Activated CD4-positive, alpha-beta T cell treated with anti-CD3 and anti-CD28 coated beads, Interleukin-2, Interleukin-4, amounts not matched to agents 100 ng/mL and 50 ng/mL, durations not matched to agents 16 hours and 8 hours (primary cell): ENCODE results near the gene NEDD1.

ENCODE experiments used
- DNase-seq: peaks from one replicate; pipeline ENCODE4 v3.0.0-alpha.2; 2020; ENCODE audit warnings: low spot score

Gene NEDD1

DNA sequence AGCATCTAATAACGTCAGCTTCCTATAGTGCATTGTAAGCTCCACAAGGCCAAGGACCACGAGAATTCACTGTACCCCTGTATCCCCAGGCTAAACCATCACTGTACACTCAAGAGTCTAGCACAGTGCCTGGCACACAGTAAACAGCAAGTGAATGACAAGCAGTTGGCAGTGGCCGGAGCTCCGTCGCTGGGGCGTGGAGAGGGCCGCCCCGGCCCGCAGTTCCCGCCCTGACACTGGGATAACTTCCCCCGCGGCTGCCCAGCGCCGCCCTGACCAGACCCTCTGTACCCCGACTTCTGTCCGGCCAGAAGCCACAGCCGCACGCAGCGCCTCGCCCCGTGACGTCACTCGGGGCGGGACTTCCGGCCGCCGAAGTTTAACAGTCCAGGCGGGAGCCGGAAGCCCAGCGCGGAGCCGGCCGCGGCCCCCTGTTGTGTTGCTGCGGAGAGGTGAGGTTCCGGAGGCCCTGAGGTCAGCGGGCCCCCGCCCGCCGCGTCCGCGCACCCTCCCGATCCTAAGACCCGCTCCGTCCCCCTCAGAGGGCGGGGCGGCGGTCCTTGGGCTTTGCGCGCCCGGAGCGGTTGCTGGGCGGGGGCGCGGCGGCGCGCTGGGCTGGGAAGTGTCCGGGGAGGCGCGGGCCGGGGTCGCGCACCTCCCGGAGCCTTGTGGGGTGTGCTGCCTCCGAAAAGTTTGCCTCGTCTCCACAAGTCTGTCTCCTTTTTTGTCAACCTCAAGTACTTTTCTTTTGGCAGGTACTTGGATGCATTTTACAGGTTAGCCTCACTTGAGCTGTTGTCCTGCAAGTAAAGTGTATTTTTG, at the start of gene NEDD1:
TSS of gene NEDD1 (plus strand) at position 409 of the 822 bp plus-strand sequence. CDS start 2,503 bp downstream, outside the sequence.
- peak; percentile 87 for DNase-seq

- no peak for DNase-seq
These were observed 48.9 kb upstream of the NEDD1 start for GRCh38 chr12:96858162-96858561.

DNA sequence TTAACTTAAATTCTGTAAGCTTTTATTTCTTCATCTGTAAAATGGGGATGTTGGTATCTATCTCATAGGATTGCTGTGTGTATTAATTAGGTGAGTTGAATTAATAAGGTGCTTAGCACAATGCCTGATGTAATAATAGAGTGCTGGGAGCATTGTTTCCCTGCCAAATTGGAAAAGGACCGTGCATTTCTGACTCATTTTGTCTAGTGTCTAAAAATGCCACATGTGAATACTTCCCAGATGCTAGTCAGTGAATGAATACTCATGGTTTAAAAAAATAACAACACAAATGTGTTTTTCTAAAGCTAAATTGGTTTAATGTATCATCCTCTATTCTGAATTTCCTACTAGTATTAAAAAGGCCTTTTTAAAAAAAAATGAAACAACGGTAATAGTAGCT, 45.4 kb upstream of the NEDD1 start:
- DNase-seq, result no peak

DNA sequence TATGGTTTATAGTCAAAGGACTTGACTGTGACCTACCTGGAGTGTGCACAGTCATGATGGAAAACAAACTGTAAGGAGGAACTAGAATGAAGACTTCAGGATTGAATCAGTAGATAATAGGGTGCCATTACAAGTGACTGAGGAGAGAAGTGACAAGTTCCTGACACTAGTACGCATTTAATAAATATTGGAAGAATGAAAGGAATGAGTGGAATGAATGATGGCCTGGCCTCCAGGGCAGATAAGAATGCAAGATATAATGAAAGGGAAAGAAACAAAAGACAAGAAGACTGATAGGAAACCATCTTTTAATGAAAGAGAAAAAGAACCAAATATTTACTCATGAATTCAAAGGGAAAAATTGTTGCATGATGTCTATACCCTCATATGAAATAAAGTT, 44.7 kb upstream of the NEDD1 start:
- no peak for DNase-seq

DNA sequence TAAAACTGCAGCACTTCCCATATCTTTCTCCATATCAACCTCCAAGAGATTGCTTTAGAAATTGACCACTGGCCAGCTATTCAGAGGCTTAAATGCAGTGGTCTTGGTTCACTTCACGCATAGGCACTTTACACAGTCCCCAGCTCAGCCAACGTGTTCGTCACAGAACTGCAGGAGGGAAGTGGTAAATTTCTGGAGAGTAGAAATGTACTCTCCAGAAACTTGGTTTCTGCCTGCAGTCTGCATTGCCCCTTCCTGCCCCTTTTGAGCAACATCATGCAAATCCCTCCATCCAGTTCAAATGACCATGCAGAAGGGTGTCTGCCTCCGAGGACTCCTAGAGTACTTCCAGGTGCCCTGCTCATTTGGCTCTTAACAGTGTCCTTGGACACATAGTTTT, 42.7 kb upstream of the NEDD1 start:
- DNase-seq, result no peak

DNA sequence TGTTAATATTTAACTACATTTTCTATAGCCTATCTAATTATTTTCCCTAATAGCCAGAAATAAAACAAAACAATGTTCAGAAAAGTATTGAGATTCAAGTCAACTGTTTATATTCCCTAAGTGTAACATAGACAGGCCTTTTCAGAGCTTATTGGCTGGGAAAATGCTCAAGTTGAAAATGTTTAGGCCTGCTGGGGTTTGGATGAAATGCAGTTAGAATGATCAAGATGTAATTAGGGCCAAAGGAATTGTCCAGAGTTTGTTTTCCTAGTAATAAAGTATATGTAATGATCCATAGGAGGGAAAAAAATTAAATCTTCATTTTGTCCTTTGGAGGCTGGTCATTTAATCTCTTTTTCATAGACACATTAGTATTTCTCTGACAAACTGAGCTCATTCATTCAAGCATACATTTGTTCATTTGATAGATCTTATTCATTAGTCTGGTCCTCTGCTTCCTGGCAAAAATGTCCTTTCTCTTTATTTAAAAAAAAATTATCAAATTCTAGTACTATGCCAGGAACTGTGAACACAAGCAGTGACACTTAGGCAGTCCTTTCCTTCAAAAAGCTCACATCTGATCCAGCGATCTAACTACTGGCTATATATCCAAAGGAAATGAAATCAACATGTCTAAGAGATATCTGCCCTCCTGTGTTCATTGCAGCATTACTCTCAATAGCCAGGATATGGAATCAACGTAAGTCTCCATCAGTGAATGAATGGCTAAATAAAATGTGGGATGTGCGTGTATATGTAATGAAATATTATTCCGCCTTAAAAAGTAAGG, 40.1 kb upstream of the NEDD1 start:
- no peak for DNase-seq

DNA sequence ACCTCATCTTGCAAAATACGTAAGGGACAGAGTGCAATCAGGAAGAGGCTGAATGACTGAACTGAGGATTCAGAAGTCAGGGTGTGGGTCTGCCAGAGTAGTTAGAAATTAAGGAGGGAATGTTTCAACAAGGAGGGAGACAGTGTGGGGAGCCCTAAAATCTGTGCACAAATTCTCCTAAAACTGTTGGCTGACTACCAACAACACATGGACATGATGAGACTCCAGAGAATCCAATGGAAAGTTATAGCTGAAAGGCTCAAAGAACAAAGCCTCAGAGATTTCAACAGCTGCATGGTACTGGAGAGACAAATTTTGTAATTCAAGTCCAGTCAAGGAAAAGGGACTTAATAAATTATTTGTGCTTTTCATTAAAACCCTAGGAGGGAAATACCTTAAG, 36.1 kb upstream of the NEDD1 start:
- DNase-seq, result no peak

GRCh38 chr12:96872961-96873360, 34.1 kb upstream of the NEDD1 start:
- DNase-seq, result no peak

GRCh38 chr12:96874211-96874610, 32.8 kb upstream of the NEDD1 start:
- no peak for DNase-seq

GRCh38 chr12:96876966-96877365, 30.1 kb upstream of the NEDD1 start:
- no peak for DNase-seq

GRCh38 chr12:96878704-96879103, 28.4 kb upstream of the NEDD1 start:
- DNase-seq, result no peak

DNA sequence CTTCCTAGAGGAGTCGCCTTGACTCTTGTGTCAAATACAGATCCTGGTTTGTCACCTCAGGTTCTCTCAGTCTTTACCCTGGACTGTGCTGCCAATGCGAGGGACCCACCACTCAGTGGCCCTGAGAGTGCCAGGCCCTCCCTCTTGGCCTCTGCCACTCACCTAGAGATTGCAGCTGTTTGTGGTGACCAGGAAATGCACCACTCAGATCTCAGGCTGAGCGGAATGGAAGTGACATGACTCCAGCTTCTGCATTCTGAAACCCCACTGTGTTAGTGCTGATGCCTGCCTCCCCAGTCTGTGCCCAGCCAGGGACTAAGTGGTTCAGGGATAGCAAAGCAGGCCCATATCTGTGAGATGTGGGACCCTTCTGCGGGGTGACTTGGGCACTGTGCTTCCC, 27.8 kb upstream of the NEDD1 start:
- no peak for DNase-seq

DNA sequence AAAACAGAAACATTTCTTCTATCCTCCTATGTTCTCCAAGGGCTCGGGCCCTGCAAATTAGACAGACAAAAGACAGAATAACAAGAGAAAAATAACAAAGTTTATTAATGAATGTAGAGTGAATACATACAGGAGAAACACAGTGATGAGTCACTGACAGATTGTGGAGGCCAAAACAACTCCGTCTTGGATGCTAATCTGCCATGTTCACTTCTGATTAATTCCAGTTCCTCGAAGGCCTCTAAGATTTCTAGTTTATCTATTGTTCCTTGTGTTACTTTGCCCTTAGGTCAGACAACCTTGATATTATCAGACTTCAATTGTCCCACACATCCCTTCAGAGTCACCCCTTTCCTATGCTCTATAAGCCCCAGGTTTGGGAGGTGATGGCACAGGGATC, 26.8 kb upstream of the NEDD1 start:
- no peak for DNase-seq

DNA sequence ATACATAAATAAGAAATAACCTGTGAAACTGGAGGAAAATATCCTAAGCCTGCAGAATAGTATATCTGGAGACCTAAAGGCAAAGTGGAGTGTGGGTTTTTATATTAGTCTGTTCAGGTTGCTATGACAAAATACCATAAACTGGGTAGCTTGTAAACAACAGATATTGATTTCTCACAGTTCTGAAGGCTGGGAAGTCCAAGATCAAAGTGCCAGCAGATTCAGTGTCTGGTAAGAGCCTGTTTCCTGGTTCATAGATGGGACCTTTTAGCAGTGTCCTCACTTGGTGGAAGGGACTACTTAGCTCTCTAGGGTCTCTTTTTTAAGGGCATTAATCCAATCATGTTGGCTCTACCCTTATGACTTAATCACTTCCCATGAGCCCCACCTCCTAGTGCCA, 25.4 kb upstream of the NEDD1 start:
- DNase-seq, result no peak

GRCh38 chr12:96882862-96883261, 24.2 kb upstream of the NEDD1 start:
- DNase-seq, result no peak

DNA sequence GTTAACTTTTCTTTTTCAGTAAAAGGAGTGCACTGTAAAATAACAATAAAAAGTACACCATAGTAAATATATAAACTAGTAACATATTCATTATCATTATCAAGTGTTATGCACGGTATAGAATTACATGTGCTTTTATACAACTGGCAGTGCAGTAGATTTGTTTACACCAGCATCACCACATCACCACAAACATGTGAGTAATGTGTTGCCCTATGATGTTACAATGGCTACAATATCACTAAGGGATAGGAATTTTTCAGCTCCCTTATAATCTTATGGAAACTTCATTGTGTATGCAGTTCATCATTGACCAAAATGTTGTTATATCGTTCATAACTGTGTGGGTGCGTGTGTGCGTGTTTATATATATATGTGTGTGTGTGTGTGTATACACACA, 23.5 kb upstream of the NEDD1 start:
- DNase-seq, result no peak

DNA sequence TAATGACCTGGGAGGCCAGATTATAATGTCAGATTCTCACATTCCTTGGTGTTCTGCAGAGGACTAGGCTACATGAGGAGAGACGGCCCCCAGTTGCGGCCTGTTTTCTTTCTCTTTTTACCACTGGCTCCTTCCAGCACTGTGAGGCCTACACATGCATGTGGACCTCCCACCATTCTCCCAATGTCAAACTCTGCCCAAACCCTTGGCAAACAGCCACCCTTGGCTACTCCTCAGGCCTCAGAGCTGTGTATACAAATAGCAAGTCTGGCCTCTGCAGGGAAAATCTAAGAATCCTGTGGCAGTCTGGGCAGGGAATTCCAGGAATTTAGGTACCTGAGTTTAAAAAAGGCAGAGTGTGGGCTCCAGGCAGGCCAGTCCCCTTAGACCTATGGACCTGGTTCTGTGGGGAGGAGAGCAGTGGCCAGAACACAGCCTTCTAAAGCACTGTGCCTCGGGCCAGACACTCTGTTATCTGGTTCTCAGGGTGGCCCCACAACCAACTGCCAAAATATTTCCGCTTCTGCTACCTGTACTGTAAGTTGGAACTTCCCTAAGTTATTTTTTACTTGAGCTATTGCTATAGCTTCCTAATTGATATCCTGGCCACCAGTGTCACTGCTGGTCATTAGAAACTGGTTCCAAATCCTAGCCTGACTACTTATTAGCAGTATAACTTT, 19.9 kb upstream of the NEDD1 start:
- DNase-seq, result no peak

GRCh38 chr12:96889273-96889933, 17.7 kb upstream of the NEDD1 start:
- no peak for DNase-seq

- no peak for DNase-seq
These were observed 16.7 kb upstream of the NEDD1 start for GRCh38 chr12:96890331-96890730.

- DNase-seq, result no peak
These were observed 15.0 kb upstream of the NEDD1 start for GRCh38 chr12:96892104-96892503.

DNA sequence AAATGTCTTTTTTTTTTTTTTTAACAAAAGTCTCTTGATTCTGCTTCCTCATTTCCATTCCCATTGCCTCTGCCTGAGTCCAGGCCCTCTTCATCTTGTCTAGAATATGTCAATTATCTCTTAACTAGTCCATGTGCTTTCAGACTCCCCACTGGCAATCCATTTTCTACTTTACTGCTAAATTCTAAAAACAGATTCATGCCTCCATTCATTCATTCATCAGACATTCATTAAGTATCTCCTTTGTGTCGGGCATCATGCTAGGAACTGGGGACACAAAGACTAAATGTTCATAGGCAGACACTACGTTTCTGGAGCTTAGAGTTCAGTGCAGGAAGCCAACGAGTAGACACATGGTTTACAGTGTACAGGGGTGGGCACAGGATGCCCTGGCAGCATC, 9.6 kb upstream of the NEDD1 start:
- DNase-seq, result no peak

DNA sequence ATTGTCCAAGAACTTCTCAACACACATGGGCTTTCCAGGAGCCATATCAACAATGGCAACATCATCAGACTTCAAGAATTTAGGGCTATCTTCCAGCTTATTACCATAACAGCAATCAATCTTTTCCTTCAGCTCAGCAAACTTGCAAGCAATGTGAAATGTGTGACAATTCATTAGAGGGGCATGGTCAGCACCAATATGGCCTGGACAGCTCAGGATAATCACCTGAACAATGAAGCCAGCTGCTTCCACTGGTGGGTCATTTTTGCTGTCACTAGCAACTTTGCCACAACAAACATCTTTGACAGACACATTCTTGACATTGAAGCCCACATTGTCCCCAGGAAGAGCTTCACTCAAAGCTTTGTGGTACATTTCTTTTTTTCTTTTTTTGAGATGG, 5.9 kb upstream of the NEDD1 start:
- DNase-seq, result no peak
